Upper lobe of right lung (tissue), 1 donor: ENCODE data around the gene RAB13. TPM values are rescaled to one million over a fixed set of nuclear protein-coding genes. Genes with fewer than 3 reads are reported as not detected.

ENCODE experiments used
- ATAC-seq: fragments of 200-7000 bp; cut with Tn5 transposase; one replicate; pipeline ENCODE4 v1.9.1; 2020; ENCODE audit warnings: mild to moderate bottlenecking, moderate library complexity
- DNase-seq: peaks from one replicate; pipeline ENCODE4 v3.0.0-alpha.2; 2020
- H3K27ac ChIP-seq: fragments of 200-600 bp; one replicate; pipeline ENCODE4 v1.8.0; 2022
- H3K27me3 ChIP-seq: fragments of 200-600 bp; one replicate; pipeline ENCODE4 v1.8.0; 2022; ENCODE audit warnings: mild to moderate bottlenecking
- H3K36me3 ChIP-seq: fragments of 200-600 bp; one replicate; pipeline ENCODE4 v1.8.0; 2022
- H3K4me1 ChIP-seq: fragments of 200-600 bp; one replicate; pipeline ENCODE4 v1.8.0; 2022
- H3K4me3 ChIP-seq: fragments of 200-600 bp; one replicate; pipeline ENCODE4 v1.8.0; 2022; ENCODE audit warnings: mild to moderate bottlenecking
- H3K9me3 ChIP-seq: fragments of 200-600 bp; one replicate; pipeline ENCODE4 v1.8.0; 2022
- CTCF ChIP-seq: fragments of 200-600 bp; IDR thresholded peaks from one replicate; pipeline ENCODE4 v1.8.0; 2022; ENCODE audit warnings: antibody characterized with exemption
- intact Hi-C: fragments of 100-400 bp; cut with DNase I; formaldehyde crosslinking; loops from one replicate; pipeline ENCODE4 v1.11.0; 2022
- total RNA-seq: library from RNA; stranded (reverse); fragmentation: NEBNext Ultra II Directional; extraction: Animal tissue kit (Norgen Biotek cat#: 25700); gene quantifications from one replicate; pipeline ENCODE4 v1.2.1, GENCODE V29; 2021
- donor health status: DM: no; HTN: yes; CAD: no; lungs with severe emphysema.

RAB13 gene
- total RNA-seq, 1 donor from 2014 or later, result 103 TPM

GRCh38 chr1:153961421-153961820 lies 24.7 kb downstream of the RAB13 start:
- no peak for ATAC-seq
- peak overlapping the region; percentile 72 for H3K4me3 ChIP-seq
- intact Hi-C loops, result no loop called here

GRCh38 chr1:153960206-153960605 lies 25.9 kb downstream of the RAB13 start:
- Histone ChIP-seq H3K4me1 (peaks cover 49% of the 10 kb centered on the region), H3K36me3 (peaks cover 14% of the 10 kb centered on the region), H3K27ac (peak overlapping the region; percentile 88), H3K4me3 (no peak overlapping the region), H3K9me3 (no peaks in the 10 kb centered on the region), H3K27me3 (no peaks in the 10 kb centered on the region)
- intact Hi-C loops, result no loop called here
- no peak for TF ChIP-seq CTCF
- ATAC-seq, result no peak
- no peak for DNase-seq

More at GRCh38 chr1:153961421-153961820, 24.7 kb downstream of the RAB13 start:
- no peak for TF ChIP-seq CTCF
- H3K4me1 ChIP-seq, result peaks cover 51% of the 10 kb centered on the region
- peak overlapping the region; percentile 96 for H3K27ac ChIP-seq
- H3K27me3 ChIP-seq, result no peaks in the 10 kb centered on the region
- DNase-seq, result no peak
- H3K9me3 ChIP-seq, result no peaks in the 10 kb centered on the region
- peaks cover 14% of the 10 kb centered on the region for H3K36me3 ChIP-seq

- DNase-seq (no peak), ATAC-seq (no peak)
- Histone ChIP-seq H3K36me3 (peaks cover 19% of the 10 kb centered on the region), H3K27me3 (no peaks in the 10 kb centered on the region), H3K4me1 (peaks cover 56% of the 10 kb centered on the region), H3K27ac (peak overlapping the region; percentile 88), H3K4me3 (no peak overlapping the region), H3K9me3 (no peaks in the 10 kb centered on the region)
- intact Hi-C loops, result no loop called here
- TF ChIP-seq CTCF, result no peak
Observed at GRCh38 chr1:153959454-153959853, 26.7 kb downstream of the RAB13 start.

- H3K4me3 ChIP-seq, result peak overlapping the region; percentile 88
- intact Hi-C loops, result no loop called here
- ATAC-seq (no peak), DNase-seq (no peak)
- H3K36me3 ChIP-seq, result peaks cover 25% of the 10 kb centered on the region
- H3K4me1 ChIP-seq, result peaks cover 57% of the 10 kb centered on the region
- no peaks in the 10 kb centered on the region for H3K9me3 ChIP-seq
- H3K27me3 ChIP-seq, result no peaks in the 10 kb centered on the region
- H3K27ac ChIP-seq, result peak overlapping the region; percentile 88
- TF ChIP-seq CTCF, result no peak
Observed at GRCh38 chr1:153958961-153959260, 27.2 kb downstream of the RAB13 start.

- peaks cover 57% of the 10 kb centered on the region for H3K4me1 ChIP-seq
- no peaks in the 10 kb centered on the region for H3K27me3 ChIP-seq
- peak within 1 kb of the TSS; percentile 88 for H3K27ac ChIP-seq
- H3K9me3 ChIP-seq, result no peaks in the 10 kb centered on the region
- intact Hi-C loops, result no loop called here
- peaks cover 30% of the 10 kb centered on the region for H3K36me3 ChIP-seq
- DNase-seq (peak; percentile 99), ATAC-seq (peak; percentile 90)
- H3K4me3 ChIP-seq, result peak within 1 kb of the TSS; percentile 88
- no peak for TF ChIP-seq CTCF
Observed at GRCh38 chr1:153958111-153958960, 27.8 kb downstream of the RAB13 start, which contains the start of gene CRTC2. Gene CRTC2, minus strand, starts transcription at chr1:153958612. Its CDS starts 115 bp downstream, at chr1:153958497.
